H9 (cell line): Measurements from ENCODE around the gene TMPRSS9. TPM values are rescaled to one million over a fixed set of nuclear protein-coding genes. Genes with fewer than 3 reads are reported as not detected.

Source experiments
- DNase-seq: peaks from one replicate; pipeline ENCODE4 v3.0.0-alpha.2; 2017
- H2AFZ ChIP-seq: one replicate; pipeline ENCODE4 v1.6.1; 2013; ENCODE audit warnings: mild to moderate bottlenecking, low read length, control low read depth, moderate library complexity
- H2AK5ac ChIP-seq: 2 replicates; pipeline ENCODE4 v1.6.1; 2013; ENCODE audit warnings: low read length, control low read depth, mixed read lengths; ENCODE audit not compliant: insufficient read length
- H2BK120ac ChIP-seq: one replicate; pipeline ENCODE4 v1.6.1; 2013; ENCODE audit warnings: low read depth, mild to moderate bottlenecking, low read length, control low read depth, inconsistent platforms; ENCODE audit not compliant: poor library complexity, severe bottlenecking
- H2BK12ac ChIP-seq: 2 replicates; pipeline ENCODE4 v1.6.1; 2013; ENCODE audit warnings: low read length, control low read depth, mixed read lengths, low read depth; ENCODE audit not compliant: insufficient read length
- H2BK15ac ChIP-seq: 2 replicates; pipeline ENCODE4 v1.6.1; 2013; ENCODE audit warnings: low read depth, low read length, control low read depth
- H2BK20ac ChIP-seq: one replicate; pipeline ENCODE4 v1.6.1; 2013; ENCODE audit warnings: low read depth, mild to moderate bottlenecking, low read length, control low read depth, inconsistent platforms; ENCODE audit not compliant: poor library complexity, severe bottlenecking
- H2BK5ac ChIP-seq: 2 replicates; pipeline ENCODE4 v1.6.1; 2013; ENCODE audit warnings: low read length, control low read depth, mixed read lengths; ENCODE audit not compliant: insufficient read length
- H3K14ac ChIP-seq: 2 replicates; pipeline ENCODE4 v1.6.1; 2013; ENCODE audit warnings: low read length, control low read depth; ENCODE audit not compliant: insufficient read depth
- H3K18ac ChIP-seq: 2 replicates; pipeline ENCODE4 v1.6.1; 2013; ENCODE audit warnings: low read depth, mild to moderate bottlenecking, mixed read lengths, low read length, control low read depth; ENCODE audit not compliant: insufficient read length
- H3K23ac ChIP-seq: 2 replicates; pipeline ENCODE4 v1.6.1; 2013; ENCODE audit warnings: low read length, control low read depth, mixed read lengths, low read depth; ENCODE audit not compliant: insufficient read length
- H3K23me2 ChIP-seq: 2 replicates; pipeline ENCODE4 v1.6.1; 2013; ENCODE audit warnings: low read depth, mild to moderate bottlenecking, mixed read lengths, low read length, control low read depth; ENCODE audit not compliant: insufficient read length, poor library complexity, severe bottlenecking
- H3K27ac ChIP-seq: 2 replicates; pipeline ENCODE4 v1.5.1; 2013; ENCODE audit warnings: low read length, control low read depth, mixed read lengths, low read depth; ENCODE audit not compliant: insufficient read length
- H3K27me3 ChIP-seq: 2 replicates; pipeline ENCODE4 v1.6.1; 2013; ENCODE audit warnings: low read length, control low read depth, inconsistent platforms; ENCODE audit not compliant: insufficient read depth
- H3K4ac ChIP-seq: 2 replicates; pipeline ENCODE4 v1.6.1; 2013; ENCODE audit warnings: low read depth, mild to moderate bottlenecking, control low read depth, inconsistent platforms, low read length, moderate library complexity
- H3K4me1 ChIP-seq: 2 replicates; pipeline ENCODE4 v1.6.1; 2013; ENCODE audit warnings: low read length, control low read depth, inconsistent platforms; ENCODE audit not compliant: insufficient read depth
- H3K4me2 ChIP-seq: 2 replicates; pipeline ENCODE4 v1.6.1; 2013; ENCODE audit warnings: low read length, control low read depth, mixed read lengths; ENCODE audit not compliant: insufficient read length, insufficient read depth
- H3K56ac ChIP-seq: 2 replicates; pipeline ENCODE4 v1.6.1; 2013; ENCODE audit warnings: low read depth, mild to moderate bottlenecking, mixed read lengths, low read length, control low read depth; ENCODE audit not compliant: insufficient read length
- H3K79me1 ChIP-seq: 2 replicates; pipeline ENCODE4 v1.6.1; 2013; ENCODE audit warnings: low read depth, mild to moderate bottlenecking, moderate library complexity, low read length, control low read depth, inconsistent platforms; ENCODE audit not compliant: insufficient read depth, poor library complexity, severe bottlenecking
- H3K79me2 ChIP-seq: 2 replicates; pipeline ENCODE4 v1.6.1; 2013; ENCODE audit warnings: low read length, control low read depth, inconsistent platforms; ENCODE audit not compliant: insufficient read depth
- H3K9ac ChIP-seq: 2 replicates; pipeline ENCODE4 v1.6.1; 2013; ENCODE audit warnings: low read length, control low read depth, mixed read lengths; ENCODE audit not compliant: insufficient read length; ENCODE audit errors: extremely low read depth
- H3K9me3 ChIP-seq: one replicate; pipeline ENCODE4 v1.6.1; 2013; ENCODE audit warnings: low read depth, low read length, inconsistent platforms; ENCODE audit not compliant: control insufficient read depth
- H3T11ph ChIP-seq: one replicate; pipeline ENCODE4 v1.6.1; 2013; ENCODE audit warnings: mild to moderate bottlenecking, low read length, control low read depth, inconsistent platforms
- H4K20me1 ChIP-seq: one replicate; pipeline ENCODE4 v1.6.1; 2013; ENCODE audit not compliant: control insufficient read depth, insufficient read length, insufficient read depth
- H4K5ac ChIP-seq: 2 replicates; pipeline ENCODE4 v1.6.1; 2013; ENCODE audit warnings: low read depth, mild to moderate bottlenecking, mixed read lengths, low read length, control low read depth; ENCODE audit not compliant: insufficient read length
- H4K8ac ChIP-seq: replicated peaks from 2 replicates; pipeline ENCODE4 v1.6.1; 2013; ENCODE audit warnings: low read length, control low read depth, mixed read lengths, low read depth; ENCODE audit not compliant: insufficient read length
- H4K91ac ChIP-seq: 2 replicates; pipeline ENCODE4 v1.6.1; 2013; ENCODE audit warnings: low read depth, mild to moderate bottlenecking, moderate library complexity, mixed read lengths, low read length, control low read depth; ENCODE audit not compliant: insufficient read length
- H3K27ac Mint-ChIP-seq, 3 experiments: 2 replicates in 2 of 3; 3 replicates in 1 of 3; pipeline ENCODE4 v1.8.0; 2020 to 2021; ENCODE audit warnings: mixed read lengths in 3 of 3, mild to moderate bottlenecking in 1 of 3, moderate library complexity in 1 of 3
- H3K27me3 Mint-ChIP-seq: 2 replicates; pipeline ENCODE4 v1.8.0; 2021; ENCODE audit warnings: low read depth, mild to moderate bottlenecking, moderate library complexity, mixed read lengths
- H3K36me3 Mint-ChIP-seq, 3 experiments: 2 replicates in 2 of 3; 3 replicates in 1 of 3; pipeline ENCODE4 v1.8.0; 2020 to 2021; ENCODE audit warnings: low read depth in 3 of 3, mixed read lengths in 3 of 3; ENCODE audit not compliant: insufficient read depth in 1 of 3
- H3K4me1 Mint-ChIP-seq, 2 experiments: 2 replicates each; pipeline ENCODE4 v1.8.0; 2020; ENCODE audit warnings: mixed read lengths in 2 of 2
- H3K4me3 Mint-ChIP-seq, 2 experiments: 2 replicates in 1 of 2; 3 replicates in 1 of 2; pipeline ENCODE4 v1.8.0; 2020 to 2021; ENCODE audit warnings: mild to moderate bottlenecking in 2 of 2, mixed read lengths in 2 of 2, moderate library complexity in 1 of 2
- H3K9me3 Mint-ChIP-seq, 2 experiments: 2 replicates in 1 of 2; 3 replicates in 1 of 2; pipeline ENCODE4 v1.8.0; 2020; ENCODE audit warnings: mild to moderate bottlenecking in 2 of 2, mixed read lengths in 2 of 2, moderate library complexity in 1 of 2
- CTCF ChIP-seq: fragments of 200-600 bp; sonication (generic); conservative IDR thresholded peaks from 3 replicates; pipeline ENCODE4 v1.8.0; 2021; ENCODE audit warnings: antibody characterized with exemption, mild to moderate bottlenecking
- WGBS: extraction: QIAGEN DNeasy Blood & Tissue Kit; methylation state at CpG from one replicate; pipeline ENCODE4 v1.1.7; 2013; ENCODE audit warnings: missing lambda C conversion rate, low lambda C conversion rate, mixed read lengths; ENCODE audit not compliant: insufficient read length; ENCODE audit errors: extremely low coverage; 5-methylcytosine and 5-hydroxymethylcytosine counted together
- total RNA-seq: library from RNA; stranded (reverse); gene quantifications from 2 replicates; pipeline ENCODE4 v1.2.1, GENCODE V29; 2021

TMPRSS9 gene
- total RNA-seq, 1 experiment from 2014 or later: 0.24 TPM

DNA sequence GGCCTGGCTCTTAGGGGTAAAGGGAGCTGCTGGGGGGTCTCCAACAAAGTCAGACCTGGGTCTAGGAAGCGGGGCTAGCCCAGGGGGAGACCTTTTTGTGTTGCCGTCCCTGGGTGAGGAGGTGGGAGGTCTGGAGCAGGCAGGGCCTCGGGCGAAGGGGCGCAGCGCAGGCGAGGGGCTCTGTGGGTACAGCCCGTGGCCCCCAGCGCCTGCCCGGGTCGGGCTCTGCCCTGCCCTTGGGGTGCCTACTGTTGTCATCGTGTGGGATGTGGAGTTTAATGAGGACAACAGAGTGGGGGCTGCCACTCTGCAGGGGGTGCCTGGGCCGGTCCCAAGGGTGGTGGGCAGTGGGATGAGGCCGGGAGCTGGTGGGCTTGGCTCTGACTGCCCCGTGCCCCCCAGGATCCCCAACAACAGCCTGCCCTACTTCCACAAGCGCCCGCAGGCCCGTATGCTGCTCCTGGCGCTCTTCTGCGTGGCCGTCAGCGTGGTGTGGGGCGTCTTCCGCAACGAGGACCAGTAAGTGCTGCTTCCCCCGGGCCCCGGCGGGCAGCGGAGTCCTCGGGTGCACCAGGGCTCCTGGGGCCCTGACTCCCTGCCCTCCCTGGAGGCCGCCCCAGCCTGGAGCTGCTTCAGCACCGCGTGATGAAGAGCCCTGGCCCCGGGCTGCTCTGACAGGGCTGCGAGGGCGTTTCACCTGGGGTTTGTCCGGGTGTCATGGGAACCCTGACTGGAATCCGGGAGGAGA is 19.4 kb upstream of the TMPRSS9 start:
- no peak overlapping the region for H3K18ac ChIP-seq
- H3K23ac ChIP-seq: no peak overlapping the region
- H3K36me3 Mint-ChIP-seq: peaks cover 4 to 19% (median 14%) of the 10 kb centered on the region in 3 experiments; a peak in 6 of 7 replicates
- no peak overlapping the region for H3K9ac ChIP-seq
- H2BK12ac ChIP-seq: no peak overlapping the region
- WGBS: no CpG with 5 or more reads among the region's 38 CpGs
- no peaks in the 10 kb centered on the region for H4K20me1 ChIP-seq
- no peak overlapping the region for H2BK15ac ChIP-seq
- H2AK5ac ChIP-seq: no peak overlapping the region
- no peaks in the 10 kb centered on the region for H3K9me3 ChIP-seq
- no peaks in the 10 kb centered on the region for H3K4me1 ChIP-seq
- peaks cover 2 to 5% of the 10 kb centered on the region in 2 experiments; a peak in 4 of 5 replicates for H3K9me3 Mint-ChIP-seq
- H4K8ac ChIP-seq: no peak overlapping the region
- no peaks in the 10 kb centered on the region for H3K27me3 Mint-ChIP-seq
- no peak overlapping the region for H2BK120ac ChIP-seq
- H3K79me2 ChIP-seq: peaks cover 3% of the 10 kb centered on the region; the same call in 1 of the 2 replicates
- no peak for DNase-seq
- H3K79me1 ChIP-seq: peaks cover under 1% of the 10 kb centered on the region
- no peaks in the 10 kb centered on the region for H3K23me2 ChIP-seq
- no peak overlapping the region for H2BK5ac ChIP-seq
- no peak overlapping the region for H4K5ac ChIP-seq
- H3K27ac Mint-ChIP-seq: no peak overlapping the region
- no peak overlapping the region for H3K4me3 Mint-ChIP-seq
- H3K4me2 ChIP-seq: no peak overlapping the region
- H3K56ac ChIP-seq: no peak overlapping the region
- H3K4ac ChIP-seq: no peak overlapping the region
- no peak overlapping the region for H2BK20ac ChIP-seq
- H3K4me1 Mint-ChIP-seq: peaks cover 0 to 13% of the 10 kb centered on the region in 2 experiments; a peak in 3 of 4 replicates
- no peaks in the 10 kb centered on the region for H3K27me3 ChIP-seq
- no peak overlapping the region for H4K91ac ChIP-seq
- H3T11ph ChIP-seq: no peak overlapping the region
- no peak overlapping the region for H2AFZ ChIP-seq
- no peak overlapping the region for H3K27ac ChIP-seq
- TF ChIP-seq CTCF: no peak
- no peak overlapping the region for H3K14ac ChIP-seq
